Measurements from ENCODE around the gene BCL10.

BCL10 gene

DNA sequence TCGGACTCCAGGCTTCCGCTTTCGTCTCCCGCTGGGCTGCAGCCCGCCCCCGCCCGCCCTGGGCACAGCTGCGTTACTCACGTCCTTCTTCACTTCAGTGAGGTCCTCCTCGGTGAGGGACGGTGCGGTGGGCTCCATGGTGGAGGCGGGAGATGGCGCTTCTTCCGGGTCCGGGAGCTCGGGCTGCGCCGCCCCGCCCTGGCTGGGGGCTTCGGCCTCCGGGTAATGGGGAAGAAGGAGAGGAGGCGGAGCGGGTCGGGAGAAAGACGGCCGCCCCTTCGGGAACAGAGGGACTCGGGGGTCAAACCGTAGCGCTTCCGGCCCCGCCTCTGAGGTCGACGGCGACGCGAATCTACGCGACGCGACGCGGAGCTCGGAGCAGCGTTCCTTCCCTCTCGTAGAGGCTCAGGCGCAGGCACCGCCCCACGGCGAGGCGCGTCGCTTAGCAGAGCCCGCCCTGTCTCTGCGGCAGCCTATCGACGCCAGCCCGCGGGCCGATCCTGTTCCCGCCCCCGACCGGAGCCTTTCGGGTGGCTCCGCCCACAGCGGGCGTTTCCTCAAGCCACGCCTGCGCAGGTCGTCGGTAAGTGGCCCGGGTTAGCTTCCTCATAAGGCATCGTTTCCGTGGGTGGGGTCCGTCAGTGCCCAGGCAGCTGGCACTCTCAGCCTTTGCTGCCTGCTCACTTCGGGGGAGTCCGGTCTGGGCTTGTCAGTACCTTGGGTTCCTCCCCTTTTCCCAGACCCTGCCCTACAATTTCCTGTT is at the start of gene BCL10:
Gene BCL10, minus strand, starts transcription at position 418 of the 763 bp plus-strand sequence. Its CDS starts 280 bp downstream, at position 138.
- peak; percentile 98 for DNase-seq

DNA sequence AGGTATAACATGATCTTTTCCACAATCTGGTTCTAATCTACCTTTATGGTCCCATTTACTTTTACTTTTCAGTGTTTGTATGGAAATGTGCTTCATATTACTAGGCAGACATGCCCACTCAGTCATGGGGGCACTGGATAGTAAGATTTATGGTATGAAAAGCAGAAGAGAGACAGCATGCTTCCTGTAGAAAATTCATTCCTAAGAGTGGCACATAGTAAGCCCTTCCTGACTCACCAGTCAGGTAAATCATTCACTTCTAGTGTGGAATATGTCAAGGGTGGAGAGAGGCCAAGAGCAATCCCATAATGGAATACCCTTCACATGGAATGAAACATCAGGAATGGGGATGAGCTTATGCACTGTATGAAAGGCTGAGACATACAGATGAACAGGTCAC is 49.5 kb upstream of the BCL10 start:
- no peak for DNase-seq

DNA sequence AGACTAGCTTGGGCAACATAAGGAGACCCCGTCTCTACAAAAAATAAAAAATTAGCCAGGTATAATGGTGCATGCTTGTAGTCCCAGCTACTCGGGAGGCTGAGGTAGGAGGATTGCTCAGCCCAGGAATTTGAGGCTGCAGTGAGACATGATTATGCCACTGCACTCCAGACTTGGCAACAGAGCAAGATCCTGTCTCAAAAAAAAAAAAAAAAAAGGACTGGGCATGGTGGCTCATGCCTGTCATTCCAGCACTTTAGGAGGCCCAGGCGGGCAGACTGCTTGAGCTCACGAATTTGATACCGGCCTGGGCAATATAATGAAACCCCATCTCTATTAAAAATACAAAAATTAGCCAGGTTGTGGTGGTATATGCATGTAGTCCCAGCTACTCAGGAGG is 47.3 kb upstream of the BCL10 start:
- no peak for DNase-seq

DNA sequence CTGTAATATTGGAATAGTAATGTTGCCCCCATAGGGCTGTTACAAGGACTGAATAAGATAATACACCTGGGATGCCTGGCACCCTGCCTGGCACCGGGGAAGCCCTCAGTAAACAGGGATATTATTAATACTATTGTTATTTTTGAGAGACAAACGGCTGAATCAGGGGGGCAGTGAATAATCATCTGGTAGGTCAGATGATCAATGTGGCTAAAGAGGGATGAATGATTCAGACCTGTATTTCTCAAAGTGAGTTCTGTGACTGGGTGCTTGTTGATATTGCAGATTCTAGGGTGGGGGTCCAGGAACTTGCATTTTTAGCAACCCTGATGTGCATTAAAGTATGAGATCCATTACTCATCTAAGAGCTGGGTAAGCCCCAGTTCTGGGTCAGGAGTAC is 46.2 kb upstream of the BCL10 start:
- DNase-seq: no peak

DNA sequence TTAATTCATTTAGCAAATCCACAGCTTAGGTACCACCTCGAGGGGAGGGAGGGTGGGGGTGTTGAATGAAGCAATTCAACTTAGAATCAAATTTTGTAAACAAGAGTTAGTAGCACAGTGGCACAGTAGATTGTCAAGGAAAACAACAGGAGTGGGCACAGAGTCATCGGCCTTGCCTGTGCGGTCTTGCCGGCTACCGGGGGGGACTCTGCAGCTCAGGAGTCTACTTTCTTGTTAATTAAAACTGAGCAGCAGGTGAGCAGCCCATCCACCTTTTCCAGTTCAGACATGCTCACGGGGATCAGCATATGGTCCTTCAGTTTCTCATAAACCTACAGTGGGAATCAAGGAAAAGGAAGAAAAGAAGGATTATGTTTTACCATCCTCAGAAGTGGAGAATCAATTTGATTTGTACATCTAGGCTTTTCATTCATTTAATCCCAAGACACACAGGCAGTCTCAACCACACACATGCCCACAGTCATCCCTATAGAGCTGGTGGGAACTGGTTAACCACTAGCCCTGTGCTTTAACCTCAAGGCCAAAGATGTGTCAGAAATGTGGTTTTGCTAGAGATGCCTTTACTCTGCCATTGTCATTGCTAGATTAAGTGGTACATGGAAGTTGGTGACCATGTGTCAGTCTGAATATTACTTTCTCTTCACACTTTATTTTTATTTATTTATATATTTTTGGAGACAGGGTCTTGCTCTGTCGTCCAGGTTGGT is 45.0 kb upstream of the BCL10 start:
- no peak for DNase-seq

DNA sequence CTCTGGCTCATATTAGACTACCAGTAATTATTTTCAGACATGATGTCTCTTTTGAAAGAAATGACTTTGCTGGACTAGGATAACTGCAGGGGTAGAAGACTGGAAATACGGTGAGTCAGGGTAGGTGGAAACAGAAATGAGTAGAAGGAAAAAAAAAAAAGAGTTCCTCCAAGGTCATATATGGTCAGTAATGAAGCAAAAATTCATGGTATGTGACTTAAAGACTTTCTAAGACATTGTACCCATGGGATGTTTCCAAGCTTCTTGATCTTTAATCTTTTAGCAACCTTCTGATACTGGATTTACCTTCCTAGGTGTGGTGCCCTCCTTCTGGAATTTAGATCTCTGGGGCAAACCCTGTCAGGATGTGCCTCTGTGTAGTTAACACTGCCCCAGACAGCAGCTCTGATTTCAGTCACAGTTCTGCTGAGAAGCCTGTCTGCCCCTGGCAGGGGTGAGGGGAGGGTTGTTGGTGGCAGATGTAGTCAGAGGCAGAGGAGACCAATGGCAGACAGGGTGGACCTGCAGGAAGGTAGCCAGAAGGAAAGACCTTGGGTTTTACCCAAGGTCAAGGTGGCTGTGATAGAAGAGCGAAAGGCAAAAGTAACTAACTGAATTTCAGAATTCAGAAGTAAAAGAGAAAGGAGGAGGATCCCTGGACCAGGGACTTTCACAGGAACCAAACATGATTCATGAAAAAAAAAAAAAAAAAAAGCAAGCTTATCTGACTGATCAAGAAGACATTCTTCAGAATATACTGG is 44.1 kb upstream of the BCL10 start:
- no peak for DNase-seq

DNA sequence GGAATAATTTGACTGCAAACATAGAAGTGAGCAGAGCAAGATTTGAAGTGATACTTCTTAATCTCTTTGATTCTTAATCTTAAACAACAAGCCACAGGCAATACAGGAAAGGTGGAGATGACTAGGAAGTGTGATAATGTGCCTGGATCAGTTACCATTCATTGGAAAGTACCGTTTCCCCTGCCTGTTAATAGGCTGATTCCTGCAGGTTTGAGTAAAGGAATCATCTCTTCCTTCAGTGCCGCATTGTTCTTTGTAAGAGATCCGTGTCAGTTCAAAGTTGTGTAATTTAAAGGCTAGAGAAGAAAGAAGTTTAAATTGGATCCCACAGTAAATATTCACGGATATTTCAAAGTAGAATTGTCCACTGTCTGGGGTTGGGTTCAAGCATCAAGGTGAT is 43.5 kb upstream of the BCL10 start:
- no peak for DNase-seq

DNA sequence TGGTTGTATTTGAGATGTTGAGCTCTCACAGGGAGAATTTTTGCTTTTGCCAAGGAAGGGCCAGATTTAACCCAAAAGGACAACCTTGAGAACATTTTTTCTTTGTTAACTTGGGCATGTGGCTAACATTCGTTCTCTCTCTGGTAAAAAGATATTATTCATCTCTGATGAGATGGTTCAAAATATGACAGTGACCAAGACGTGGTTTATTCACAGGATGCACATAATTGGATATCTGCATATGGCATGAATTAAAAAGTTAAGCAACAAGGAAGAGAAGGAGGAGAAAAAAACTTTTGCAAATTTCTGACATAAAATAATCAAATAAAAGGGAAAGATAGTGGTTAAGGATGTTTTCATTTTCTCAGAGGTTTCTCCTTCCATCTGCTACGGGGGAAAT is 43.1 kb upstream of the BCL10 start:
- DNase-seq: no peak

DNA sequence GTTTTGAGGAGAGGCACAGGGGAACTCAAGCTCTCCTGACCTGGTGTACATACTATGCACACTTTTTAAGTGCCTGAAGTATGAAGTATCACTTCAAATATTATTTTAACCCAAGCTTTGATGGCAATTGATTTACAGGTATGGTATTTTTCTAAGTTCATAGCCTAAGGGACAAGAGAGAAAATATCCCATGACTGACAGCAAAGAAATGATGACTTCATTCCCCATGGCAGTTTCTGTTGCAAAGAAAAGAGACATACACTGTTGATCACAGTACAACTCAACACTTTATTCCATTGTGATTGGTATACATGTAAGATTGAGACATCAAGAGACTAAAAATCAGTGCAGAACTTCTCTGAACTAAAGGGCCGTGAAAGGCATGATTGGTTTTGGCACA is 41.8 kb upstream of the BCL10 start:
- no peak for DNase-seq

DNA sequence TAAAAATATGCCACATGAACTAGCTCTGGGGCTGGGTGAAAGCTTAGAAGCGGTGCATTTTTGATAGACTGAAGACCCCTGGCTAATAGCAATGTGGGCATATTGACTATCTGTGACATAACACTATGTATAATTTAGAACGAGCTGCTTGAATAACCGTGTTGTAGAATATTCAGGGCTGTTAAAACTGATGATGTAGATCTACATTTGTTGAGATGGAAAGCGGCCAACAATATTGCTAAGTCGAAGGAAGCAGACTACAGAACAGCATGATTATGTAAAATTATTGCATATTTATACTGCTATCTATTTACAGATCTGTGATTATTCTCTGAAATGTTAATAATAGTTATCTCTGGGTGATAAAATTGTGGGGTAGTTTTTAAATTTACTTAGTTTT is 41.1 kb upstream of the BCL10 start:
- DNase-seq: no peak

DNA sequence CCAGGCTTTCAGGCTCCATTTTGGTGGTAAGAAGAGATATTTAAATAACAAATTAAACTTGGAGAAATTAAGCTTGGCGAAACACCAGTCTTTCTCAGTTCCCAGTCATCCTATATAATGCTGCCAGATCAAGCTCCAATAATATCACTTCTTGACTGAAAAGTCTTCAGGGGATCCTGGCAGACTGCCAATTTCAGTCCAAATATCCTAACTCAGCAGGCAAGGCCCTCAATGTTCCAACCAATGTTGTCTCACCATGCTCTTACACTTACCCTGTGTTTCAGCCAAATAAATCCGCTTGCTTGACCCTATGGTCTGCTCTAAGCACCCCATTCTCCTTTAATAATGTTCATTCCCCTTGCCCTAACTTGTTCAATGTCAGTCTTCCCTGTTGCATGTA is 39.9 kb upstream of the BCL10 start:
- no peak for DNase-seq

DNA sequence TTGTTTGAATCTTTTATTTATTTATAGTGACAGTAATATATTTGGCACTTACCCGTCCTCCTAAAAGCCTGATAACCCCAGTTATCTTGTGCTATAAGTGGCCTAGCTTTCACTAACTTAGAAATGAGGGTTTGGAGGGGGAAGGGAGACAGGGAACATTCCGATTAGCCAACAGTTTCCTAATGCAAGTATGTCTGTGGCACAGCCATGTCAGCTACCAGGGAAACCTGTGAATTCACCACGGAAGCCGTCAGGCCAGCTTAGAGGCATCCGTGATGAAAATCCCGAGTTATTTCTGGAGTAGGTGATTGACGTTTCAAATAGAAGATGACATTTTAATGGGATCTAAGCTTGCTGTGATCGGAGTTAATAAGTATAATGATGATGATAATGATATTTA is 39.4 kb upstream of the BCL10 start:
- no peak for DNase-seq

DNA sequence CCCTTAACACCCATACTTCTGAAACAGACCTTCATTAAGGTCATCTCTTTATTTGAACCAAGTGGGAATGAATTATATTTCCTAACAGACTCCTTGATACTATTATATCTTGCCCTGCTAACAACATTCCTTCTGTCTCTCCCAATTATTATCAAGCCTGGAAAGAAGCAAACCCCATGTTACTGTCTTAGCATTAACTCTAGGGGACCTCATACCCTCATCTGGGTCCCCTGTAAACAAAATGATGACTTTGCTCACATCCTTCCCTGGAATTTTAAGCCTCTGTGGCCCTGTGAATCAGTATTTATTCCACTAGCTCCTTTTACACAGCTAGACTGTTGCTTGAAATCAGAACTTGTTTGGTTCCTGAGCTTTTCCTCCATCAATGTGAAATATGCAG is 38.3 kb upstream of the BCL10 start:
- DNase-seq: no peak

DNA sequence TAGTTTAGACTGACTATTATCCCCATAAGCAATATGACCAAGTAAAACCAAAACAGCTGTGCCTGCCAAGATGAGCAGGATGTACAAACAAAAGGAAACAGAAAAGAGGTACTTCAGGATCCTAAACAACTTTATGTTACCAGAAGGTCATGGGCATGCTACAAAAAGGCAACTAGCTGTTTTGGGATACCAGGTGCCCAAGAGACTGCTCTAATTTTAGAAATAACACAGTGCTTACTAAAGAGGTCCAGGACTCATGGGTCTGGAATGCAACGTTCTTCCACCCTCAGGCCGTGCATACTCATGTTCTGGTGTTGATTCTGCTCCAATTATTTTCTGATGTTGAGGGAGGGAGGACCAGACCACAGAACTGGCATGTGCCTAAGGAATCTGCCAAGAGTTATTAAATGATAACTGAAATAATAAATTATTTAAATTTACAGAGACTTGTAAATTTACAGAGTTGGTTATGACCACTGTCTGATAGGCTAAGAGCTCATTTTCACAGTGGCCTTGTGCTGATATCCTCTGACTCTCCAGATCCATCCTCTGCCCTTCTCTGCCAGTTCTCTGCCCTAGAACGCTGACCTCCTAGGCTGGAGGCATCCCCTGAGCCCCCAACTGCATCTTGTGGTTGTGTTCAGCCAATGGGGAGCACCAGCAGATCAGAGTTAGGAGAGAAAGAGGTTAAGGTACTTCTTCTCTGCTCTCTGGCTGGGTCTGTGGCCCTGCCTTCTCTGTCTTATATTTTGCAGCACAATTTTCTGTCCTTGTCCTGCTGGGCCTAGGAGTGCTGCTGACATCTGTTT is 37.7 kb upstream of the BCL10 start:
- no peak for DNase-seq

DNA sequence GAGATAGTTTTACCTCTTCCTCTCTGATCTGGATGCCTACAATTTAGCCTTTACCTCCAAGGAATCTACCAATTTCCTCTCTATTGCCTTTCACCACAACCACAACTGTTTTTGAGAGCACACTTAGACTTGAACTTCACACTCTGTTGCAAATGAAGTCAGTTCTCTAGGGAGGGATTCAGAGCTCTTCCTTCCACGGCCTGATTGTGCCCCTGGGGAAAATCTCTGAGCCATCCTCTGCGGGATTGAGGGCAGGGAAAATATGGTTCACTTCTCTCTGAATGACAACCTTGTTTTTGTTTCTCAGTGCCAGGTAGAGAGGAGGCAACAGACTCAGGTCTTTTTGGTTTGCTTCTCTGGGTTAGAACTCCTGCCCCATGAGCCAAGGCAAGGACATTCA is 35.4 kb upstream of the BCL10 start:
- DNase-seq: no peak

DNA sequence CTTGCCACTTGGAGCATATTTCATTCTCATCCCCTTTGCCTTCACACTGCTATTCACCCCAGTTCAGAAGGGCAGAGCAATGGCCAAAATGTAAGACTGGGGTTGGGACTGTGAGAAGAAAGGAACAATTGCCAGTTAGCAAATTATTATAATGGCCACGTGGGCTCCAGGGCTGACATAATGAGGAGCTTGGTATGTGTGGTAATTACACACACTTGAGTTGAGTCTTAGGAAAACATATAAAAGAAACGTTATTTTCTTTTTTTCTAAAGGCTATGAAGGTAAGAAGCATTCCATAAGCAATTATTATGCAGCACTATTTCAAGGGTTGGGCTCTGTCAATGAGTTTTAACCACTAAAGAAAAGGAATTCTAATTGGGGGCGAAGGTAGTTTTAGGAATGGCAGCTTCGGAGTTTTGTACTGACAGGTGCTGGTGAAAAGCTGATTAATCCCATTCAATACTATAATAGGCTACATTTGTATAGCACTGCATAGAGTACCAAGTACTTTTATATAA is 32.5 kb upstream of the BCL10 start:
- no peak for DNase-seq

DNA sequence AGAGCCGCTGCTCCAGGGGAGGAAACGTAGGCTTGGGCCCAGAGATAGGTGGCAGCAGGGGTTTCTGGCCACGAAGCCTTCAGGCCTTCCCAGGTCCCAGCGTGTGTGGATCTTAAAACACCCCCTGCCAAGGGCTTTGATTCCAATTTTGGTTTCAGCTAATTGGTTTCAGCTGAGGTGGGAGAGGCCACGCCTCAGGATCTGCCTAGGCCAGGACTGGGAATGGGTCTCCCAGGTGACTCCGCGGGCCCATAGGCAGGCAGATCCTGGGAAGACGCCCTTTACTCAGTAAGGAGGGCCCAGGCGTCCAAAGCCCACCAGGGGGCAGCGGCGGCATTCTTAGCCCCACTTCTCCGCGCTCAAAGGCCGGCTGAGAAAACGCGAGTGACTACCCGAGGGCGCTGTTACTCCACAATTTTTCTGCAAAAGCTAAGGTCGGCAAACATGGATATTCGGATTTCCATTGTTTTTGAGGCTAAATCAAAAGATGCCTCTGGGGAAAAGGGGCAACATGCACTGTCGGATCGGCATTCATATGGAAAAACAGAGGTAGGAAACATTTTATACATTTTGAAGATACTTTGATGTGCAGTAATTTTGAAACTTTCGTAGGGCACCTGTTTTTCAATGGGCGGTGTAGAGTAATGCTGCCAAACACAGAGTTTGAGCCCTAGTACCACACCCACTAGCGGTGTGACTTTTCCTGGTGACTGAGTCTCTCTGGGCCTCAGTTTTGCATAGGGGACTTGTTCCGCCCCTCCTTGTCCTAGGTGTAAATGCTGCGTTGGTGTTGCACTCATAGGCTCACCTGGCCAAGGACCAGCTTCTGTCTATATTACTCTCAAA is 31.8 kb upstream of the BCL10 start:
- peak; percentile 87 for DNase-seq

DNA sequence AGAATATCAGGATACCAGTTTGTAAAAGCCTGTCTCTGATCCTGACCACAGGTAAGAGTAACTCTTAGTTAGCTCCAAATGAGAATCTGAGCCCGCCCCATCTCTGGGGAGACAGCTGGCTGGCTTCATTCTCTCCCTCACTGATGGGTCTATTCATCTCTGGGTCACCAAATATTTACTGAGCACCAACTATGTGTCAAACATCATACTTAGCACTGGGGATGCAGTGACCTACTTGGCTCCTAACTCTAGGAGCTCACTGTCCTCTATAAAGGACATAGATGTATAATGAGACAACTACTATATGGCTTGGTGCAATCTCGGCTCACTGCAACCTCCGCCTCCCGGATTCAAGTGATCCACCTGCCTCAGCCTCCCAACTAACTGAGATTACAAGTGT is 29.8 kb upstream of the BCL10 start:
- DNase-seq: no peak

DNA sequence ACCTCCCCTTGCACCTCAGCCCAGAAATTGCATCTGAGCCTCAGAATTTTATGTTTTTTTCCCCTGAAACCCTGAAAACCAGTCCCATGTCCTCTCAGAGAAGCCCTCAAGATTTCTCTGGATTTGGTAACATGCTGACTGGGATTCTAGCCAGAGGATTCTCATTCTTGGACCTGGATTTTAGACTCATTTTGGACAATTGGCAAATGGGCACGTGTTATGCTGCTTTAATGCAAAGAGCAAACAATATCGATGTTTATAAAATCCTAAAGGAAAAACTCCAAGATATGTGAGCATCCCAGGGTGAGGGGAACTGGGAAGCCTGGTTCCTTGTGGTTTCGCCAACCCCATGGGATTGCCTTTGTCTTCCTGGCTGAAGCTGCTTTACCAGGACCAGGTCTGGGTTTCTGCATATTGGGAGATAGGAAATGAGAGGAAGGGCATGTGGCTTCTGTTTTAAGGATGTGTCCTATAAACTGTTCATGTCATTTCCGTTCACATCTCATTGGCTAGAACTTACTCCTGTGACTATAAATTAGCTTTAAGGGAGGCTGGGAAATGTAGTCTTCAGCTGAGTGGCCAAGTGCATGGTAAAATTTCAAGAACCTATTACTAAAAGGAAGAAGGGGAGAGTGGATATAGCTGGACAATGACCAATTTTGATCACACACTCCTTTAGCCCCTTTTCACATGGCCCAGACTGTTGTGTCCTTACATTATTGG is 27.2 kb upstream of the BCL10 start:
- DNase-seq: no peak

DNA sequence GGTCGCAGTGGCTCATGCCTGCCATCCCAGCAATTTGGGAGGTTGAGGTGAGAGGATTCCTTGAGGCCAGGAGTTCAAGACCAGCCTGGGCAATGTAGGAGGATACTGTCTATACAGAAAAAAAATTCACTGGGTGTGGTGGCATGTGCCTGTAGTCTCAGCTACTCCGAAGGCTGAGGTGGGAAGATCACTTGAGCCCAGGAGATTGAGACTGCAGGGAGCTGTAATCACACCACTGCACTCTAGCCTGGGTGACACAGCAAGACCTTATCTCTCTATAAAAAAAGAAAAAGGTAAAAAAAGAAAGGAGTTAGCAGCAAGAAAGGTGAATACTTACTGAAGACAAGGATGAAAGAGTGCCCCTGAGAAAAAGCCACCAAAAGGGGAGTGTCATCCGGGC is 23.7 kb upstream of the BCL10 start:
- DNase-seq: no peak
